T-helper 1 cell treated with Interleukin-12 subunit alpha and Interleukin-12 subunit beta and Interleukin-4 antibody, amounts not matched to agents 30 μg/mL and 1 μg/mL, for 36 hours (primary cell): ENCODE measurements around the gene DAPK3.
"Not testable (repeated sequence)": the region's sequence is repeated elsewhere in the genome, so short reads cannot be mapped to it uniquely, and the experiment has no call there.

Experiments used
- H3K27ac Mint-ChIP-seq: one replicate; pipeline ENCODE4 v1.8.0; 2021; ENCODE audit warnings: mild to moderate bottlenecking, mixed read lengths
- H3K27me3 Mint-ChIP-seq: one replicate; pipeline ENCODE4 v1.8.0; 2021; ENCODE audit warnings: low read depth, mixed read lengths
- H3K36me3 Mint-ChIP-seq: one replicate; pipeline ENCODE4 v1.8.0; 2021; ENCODE audit warnings: low read depth, mixed read lengths
- H3K4me1 Mint-ChIP-seq: one replicate; pipeline ENCODE4 v1.8.0; 2021; ENCODE audit warnings: low read depth, mixed read lengths
- H3K4me3 Mint-ChIP-seq: one replicate; pipeline ENCODE4 v1.8.0; 2021; ENCODE audit warnings: mild to moderate bottlenecking, moderate library complexity, mixed read lengths
- H3K9me3 Mint-ChIP-seq: one replicate; pipeline ENCODE4 v1.8.0; 2021; ENCODE audit warnings: mixed read lengths

Gene DAPK3

DNA sequence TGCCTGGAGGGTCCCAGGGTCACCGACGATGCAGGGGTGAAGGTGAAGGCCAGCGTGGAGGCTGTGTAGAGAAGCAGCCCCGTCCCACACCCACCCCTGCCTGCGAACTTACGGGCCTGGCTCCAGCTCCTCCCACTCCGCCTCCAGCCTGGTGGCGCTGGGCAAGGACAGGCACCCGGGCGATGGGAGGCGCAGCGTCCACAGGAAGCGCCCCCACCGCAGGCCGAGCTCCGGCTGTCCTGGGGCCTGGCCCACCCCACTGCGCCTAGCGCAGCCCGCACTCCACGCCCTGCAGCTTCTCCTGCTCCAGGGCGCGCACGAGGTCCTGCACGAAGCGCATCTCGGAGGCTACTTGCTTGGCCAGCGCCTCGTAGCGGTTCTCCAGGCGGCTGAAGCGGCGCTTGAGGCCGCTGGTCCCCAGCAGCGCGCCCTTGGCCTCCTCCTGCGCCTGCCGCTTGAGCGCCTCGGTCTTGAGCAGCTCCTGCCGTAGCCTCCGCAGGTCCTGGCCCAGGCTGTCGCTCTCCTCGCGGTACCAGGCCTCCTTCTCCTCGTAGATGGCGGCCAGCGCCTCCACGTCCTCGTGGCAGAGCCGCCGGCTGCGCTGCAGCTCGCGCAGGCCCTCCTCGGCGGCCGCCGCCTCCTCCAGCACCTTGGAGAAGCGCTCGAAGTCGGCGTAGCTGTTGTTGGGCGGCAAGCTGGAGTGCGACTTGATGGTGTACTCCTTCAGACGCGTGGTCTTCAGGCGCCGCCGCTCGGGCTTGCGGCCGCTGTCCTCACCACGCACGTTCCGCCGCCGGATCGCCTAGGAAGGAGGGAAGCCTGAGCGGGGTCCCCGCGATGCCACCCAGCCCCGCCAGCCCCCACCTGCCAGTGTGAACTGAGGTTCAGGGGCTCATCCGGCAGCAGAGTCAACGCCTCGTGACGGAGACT lies 11.8 kb downstream of the DAPK3 start:
- H3K27ac Mint-ChIP-seq, result no peak overlapping the region

DNA sequence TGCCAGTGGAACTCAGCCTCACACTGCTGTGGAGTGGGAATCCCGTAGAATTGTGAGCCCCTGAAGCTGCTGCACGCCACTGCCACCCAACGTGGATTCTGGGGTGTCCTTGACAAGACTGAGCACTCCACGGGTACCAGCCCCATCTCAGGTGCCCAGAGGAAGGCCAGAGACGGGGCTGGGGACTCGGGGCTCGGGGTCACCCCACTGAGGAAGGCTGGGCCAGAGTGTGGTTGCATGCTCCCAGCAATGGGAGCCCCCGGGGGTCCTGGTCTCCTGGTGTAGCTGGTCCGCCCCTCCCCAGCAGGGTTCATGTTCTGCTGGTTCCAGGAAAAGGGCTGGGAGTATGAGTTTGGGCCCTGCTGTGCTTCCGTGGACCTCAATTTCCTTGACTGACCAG lies 15.2 kb downstream of the DAPK3 start:
- no peaks in the 10 kb centered on the region for H3K9me3 Mint-ChIP-seq
- H3K27me3 Mint-ChIP-seq, result peaks cover 6% of the 10 kb centered on the region
- H3K4me1 Mint-ChIP-seq, result no peaks in the 10 kb centered on the region
- no peaks in the 10 kb centered on the region for H3K36me3 Mint-ChIP-seq
- H3K27ac Mint-ChIP-seq, result no peak overlapping the region
- H3K4me3 Mint-ChIP-seq, result no peak overlapping the region

More for the DNA sequence above, 11.8 kb downstream of the DAPK3 start:
- H3K27me3 Mint-ChIP-seq, result no peaks in the 10 kb centered on the region
- H3K4me1 Mint-ChIP-seq, result no peaks in the 10 kb centered on the region
- H3K4me3 Mint-ChIP-seq, result no peak overlapping the region
- no peaks in the 10 kb centered on the region for H3K9me3 Mint-ChIP-seq
- H3K36me3 Mint-ChIP-seq, result no peaks in the 10 kb centered on the region

DNA sequence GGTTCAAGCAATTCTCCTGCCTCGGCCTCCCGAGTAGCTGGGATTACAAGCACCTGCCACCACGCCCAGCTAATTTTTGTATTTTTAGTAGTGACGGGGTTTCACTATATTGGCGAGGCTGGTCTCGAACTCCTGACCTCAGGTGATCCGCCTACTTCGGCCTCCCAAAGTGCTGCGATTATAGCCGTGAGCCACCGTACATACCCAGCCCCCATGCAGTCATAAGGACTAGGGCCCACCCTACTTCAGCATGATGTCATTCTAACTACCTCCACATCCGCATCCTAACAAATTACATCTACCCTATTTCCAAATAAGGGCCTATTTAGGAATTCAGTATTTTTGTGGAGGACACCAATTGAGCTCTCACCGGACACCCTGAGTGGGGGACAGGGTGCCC lies 15.6 kb downstream of the DAPK3 start:
- H3K9me3 Mint-ChIP-seq, H3K4me3 Mint-ChIP-seq, H3K36me3 Mint-ChIP-seq, H3K27me3 Mint-ChIP-seq, H3K4me1 Mint-ChIP-seq, H3K27ac Mint-ChIP-seq: not testable (repeated sequence)

DNA sequence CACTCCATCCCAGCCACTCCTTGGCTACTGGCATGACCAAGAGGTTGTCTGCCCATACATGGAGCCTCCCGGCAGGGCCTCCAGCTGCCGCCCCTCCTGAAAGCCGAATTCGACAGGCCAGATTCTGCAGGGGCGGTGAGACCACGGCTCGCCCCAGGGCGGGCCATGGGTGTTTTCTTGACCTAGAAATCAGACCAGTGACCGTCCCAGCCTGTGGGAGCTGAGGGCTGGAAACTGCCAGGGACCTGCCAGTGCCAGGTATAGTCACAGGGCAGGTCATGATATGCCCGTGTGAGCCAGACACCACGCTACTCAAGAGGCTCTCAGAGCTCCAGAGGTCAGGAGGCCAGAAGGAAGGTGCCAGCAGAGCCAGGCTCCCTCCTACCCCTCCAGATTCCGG lies 16.8 kb downstream of the DAPK3 start:
- Mint-ChIP-seq H3K4me3 (no peak overlapping the region), H3K4me1 (no peaks in the 10 kb centered on the region), H3K36me3 (no peaks in the 10 kb centered on the region)

DNA sequence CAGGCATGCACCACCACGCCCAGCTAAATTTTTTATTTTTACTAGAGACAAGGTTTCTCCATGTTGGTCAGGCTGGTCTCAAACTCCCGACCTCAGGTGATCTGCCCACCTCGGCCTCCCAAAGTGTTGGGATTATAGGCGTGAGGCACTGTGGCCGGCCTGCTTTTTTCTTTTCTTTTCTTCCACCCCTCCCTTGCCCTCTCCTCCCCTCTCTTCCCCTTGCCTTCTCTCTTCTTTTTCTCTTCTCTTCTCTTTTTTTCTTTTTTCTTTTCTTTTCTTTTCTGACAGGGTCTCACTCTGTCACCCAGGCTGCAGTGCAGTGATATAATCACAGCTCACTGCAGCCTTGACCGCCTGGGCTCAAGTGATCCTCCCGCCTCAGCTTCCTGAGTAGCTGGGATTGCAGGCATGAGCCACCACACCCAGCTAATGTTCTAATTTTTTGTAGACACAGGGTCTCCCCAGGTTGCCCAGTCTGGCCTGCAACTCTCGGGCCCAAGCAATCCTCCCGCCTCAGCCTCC lies 18.1 kb downstream of the DAPK3 start:
- H3K27me3 Mint-ChIP-seq, H3K36me3 Mint-ChIP-seq, H3K4me3 Mint-ChIP-seq, H3K4me1 Mint-ChIP-seq, H3K27ac Mint-ChIP-seq, H3K9me3 Mint-ChIP-seq: not testable (repeated sequence)

More for the DNA sequence above, 16.8 kb downstream of the DAPK3 start:
- Mint-ChIP-seq H3K9me3 (no peaks in the 10 kb centered on the region), H3K27me3 (peaks cover 6% of the 10 kb centered on the region), H3K27ac (no peak overlapping the region)

DNA sequence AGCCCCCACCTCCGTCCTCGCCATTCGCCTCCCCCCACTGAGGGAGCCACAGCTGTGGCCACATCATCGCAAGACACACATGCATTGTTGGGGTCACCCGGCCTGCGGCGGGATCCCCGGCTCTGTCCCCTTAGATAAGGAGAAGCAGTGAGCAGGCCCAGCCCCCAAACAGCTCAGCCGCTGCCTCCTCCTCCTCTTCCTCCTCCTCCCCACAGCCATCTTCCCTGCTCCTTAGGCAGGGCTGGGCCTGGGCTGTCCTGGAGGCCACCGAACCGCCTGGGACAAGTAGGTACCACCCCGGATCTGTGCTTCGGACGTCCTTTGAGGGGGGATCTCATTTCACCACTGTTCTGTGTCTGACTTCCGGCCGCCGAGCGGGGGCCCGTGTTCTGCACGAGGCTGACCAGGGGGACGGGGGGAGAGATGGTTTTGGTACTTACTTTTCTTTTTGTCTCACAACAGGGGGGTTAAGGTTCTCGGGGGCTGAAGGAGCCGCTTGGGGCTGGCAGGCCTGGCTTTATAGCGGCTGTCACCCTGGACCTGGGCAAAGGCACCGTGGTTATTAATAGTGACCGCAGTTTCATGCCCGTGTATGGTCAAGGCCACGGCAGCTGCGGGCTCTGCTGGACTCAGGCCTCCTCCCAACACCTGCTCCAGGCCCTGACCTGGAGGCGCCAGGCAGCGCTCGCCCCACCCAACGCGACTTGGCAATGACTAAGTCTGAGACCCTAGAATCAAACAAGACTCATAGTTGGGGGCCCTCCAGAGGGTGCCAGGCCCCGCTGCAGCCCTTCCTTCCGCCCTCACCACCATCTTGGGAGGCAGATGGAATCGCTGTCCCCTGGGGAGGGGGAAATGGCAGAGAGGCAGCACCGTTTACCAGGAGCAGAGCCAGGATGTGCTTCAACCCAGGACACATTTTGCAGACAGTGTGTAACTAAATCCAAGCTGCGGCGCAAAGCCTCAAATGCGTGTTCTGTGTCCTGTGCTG lies 19.7 kb downstream of the DAPK3 start:
- no peaks in the 10 kb centered on the region for H3K9me3 Mint-ChIP-seq
- H3K36me3 Mint-ChIP-seq, result no peaks in the 10 kb centered on the region
- no peak overlapping the region for H3K27ac Mint-ChIP-seq
- no peaks in the 10 kb centered on the region for H3K4me1 Mint-ChIP-seq
- H3K4me3 Mint-ChIP-seq, result no peak overlapping the region
- peaks cover 6% of the 10 kb centered on the region for H3K27me3 Mint-ChIP-seq

DNA sequence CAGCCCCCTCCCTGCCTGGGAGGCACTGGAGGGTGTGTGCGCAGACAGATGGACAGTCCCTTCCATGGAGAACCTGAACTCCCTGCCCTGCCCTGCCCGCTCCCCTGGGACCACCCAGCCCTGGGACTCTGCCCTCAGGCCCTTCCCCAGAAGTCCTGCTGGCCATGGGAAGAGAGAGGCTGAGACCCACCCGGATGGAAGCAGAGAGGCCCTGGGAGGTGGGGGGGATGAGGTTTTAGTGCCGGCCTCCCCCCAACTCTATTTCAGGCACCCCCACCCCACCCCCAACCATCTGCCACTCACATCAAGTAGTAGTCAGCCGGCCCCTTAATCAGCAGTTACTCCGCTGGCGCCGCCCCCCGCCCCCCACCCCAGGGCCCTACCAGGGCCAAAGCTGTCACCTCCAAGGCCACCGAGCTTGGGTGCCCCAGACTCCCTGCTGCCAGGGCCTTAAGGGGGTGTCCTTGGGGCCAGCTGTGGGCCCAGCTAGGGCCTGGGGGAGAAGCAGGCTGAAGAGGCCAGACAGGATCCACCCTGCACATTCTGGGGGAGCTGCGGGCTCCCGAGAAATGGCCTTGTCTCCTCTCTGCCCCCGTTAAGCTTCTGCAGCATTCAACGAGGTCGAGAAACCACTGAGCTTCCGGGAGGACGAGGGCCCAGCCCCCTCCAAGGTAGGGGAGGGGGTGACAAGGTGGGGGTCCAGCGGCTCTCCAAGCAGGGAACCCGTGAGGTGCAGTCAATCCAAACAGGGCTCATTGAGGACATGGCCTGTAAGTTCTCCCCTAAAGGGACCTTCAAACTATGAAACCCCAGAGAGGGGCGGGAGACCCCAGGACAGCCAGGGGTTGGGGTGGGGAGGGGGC lies 20.7 kb downstream of the DAPK3 start:
- H3K27ac Mint-ChIP-seq, result no peak overlapping the region
- peaks cover 6% of the 10 kb centered on the region for H3K27me3 Mint-ChIP-seq
- no peaks in the 10 kb centered on the region for H3K4me1 Mint-ChIP-seq
- H3K36me3 Mint-ChIP-seq, result no peaks in the 10 kb centered on the region
- H3K4me3 Mint-ChIP-seq, result no peak overlapping the region
- no peaks in the 10 kb centered on the region for H3K9me3 Mint-ChIP-seq

DNA sequence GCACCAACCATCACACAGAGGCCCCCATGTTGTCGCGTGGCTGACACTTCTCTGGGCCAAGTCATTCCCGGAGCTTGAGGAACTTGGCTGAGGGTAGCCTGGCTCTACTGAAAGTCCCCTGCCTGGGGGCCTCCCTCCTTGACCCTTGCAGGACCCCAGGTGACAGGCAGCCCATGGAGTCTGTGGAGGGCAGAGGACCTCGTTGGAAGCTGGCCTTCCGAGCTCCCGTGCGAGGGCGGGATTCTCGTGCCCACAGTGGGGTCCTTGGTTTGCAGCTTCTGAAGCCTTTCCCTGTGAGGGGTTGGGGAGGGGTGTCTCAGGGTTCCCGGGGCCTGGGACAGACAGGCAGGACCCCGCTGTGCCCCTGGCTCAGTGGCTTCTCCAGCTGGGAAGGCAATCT lies 21.6 kb downstream of the DAPK3 start:
- no peaks in the 10 kb centered on the region for H3K9me3 Mint-ChIP-seq
- H3K27me3 Mint-ChIP-seq, result peaks cover 6% of the 10 kb centered on the region

DNA sequence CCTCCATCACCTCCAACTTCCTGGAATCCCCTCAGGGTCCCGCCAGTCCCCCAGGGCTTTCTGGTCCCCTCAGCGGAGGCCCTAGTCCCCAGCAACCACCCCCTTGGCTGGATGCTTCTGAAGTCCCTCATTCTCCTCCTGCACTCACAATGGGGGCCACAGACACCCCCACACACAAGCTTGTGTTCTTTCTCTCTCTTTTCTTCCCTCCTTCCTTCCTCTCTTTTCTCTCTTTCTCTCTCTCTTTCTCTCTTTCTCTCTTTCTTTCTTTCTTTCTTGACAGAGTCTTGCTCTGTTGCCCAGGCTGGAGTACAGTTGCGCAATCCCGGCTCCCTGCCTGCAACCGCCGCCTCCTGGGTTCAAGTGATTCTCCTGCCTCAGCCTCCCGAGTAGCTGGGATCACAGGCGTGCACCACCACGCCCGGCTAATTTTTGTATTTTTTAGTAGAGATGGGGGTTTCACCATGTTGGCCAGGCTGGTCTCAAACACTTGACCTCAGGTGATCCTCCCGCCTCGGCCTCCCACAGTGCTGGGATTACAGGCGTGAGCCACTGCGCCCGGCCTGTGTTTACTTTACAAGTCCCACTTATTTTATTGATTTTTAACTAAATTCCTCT lies 23.5 kb downstream of the DAPK3 start:
- H3K27ac Mint-ChIP-seq, H3K4me3 Mint-ChIP-seq, H3K36me3 Mint-ChIP-seq, H3K27me3 Mint-ChIP-seq, H3K4me1 Mint-ChIP-seq, H3K9me3 Mint-ChIP-seq: not testable (repeated sequence)

More for the DNA sequence above, 21.6 kb downstream of the DAPK3 start:
- no peak overlapping the region for H3K4me3 Mint-ChIP-seq
- peaks cover under 1% of the 10 kb centered on the region for H3K4me1 Mint-ChIP-seq
- no peak overlapping the region for H3K27ac Mint-ChIP-seq
- H3K36me3 Mint-ChIP-seq, result no peaks in the 10 kb centered on the region

DNA sequence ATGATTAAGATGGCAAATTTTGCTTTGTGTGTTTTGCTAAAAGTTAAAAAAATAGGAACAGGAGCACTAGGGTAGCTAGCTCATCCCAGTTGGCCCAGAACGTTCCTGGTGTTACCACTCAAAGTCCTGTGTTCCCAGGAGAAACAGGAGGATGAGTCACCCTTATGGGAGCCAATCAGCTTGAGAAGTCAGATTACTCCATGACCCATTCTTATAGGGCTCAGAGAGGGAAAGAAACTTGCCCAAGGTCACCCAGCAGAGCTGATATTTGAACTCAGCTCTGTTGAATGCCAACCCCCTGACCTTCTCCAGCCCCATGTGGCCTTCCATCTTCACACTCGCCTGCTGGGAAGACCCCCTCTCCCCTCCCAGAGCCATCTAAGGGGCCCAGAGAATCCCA lies 25.1 kb downstream of the DAPK3 start:
- Mint-ChIP-seq H3K4me1 (peaks cover 4% of the 10 kb centered on the region), H3K9me3 (no peaks in the 10 kb centered on the region), H3K4me3 (no peak overlapping the region), H3K27me3 (no peaks in the 10 kb centered on the region), H3K27ac (no peak overlapping the region), H3K36me3 (no peaks in the 10 kb centered on the region)

DNA sequence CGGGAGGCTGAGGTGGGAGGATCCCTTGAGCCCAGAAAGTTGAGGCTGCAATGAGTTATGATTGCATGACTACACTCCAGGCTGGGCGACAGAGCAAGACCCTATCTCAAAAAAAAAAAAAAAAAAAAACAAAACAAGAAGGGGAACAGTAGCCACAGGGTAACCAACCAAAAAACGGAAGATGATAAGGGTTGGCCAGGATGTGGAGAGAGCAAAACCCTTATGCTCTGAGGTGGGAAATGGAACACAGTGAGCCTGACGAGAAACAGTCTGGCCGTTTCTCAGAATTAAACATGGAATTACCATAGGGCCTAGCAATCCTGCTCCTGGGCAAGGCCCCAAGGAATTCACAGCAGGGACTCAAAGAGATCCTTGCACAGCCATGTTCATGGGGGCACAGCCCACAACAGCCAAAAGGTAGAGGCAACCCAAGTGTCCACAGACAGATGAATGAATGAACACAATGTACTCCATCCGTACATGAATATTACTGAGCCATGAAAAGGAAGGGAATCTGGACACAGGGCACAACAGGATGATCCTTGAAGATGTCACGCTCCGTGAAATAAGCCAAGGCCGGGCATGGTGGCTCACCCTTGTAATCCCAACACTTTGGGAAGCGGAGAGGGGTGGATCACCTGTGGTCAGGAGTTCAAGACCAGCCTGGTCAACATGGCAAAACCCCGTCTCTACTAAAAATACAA lies 26.7 kb downstream of the DAPK3 start:
- H3K4me3 Mint-ChIP-seq, result no peak overlapping the region
- H3K9me3 Mint-ChIP-seq, result no peaks in the 10 kb centered on the region
- H3K4me1 Mint-ChIP-seq, result peaks cover 4% of the 10 kb centered on the region
- H3K27me3 Mint-ChIP-seq, result no peaks in the 10 kb centered on the region
- H3K36me3 Mint-ChIP-seq, result no peaks in the 10 kb centered on the region
- H3K27ac Mint-ChIP-seq, result no peak overlapping the region

DNA sequence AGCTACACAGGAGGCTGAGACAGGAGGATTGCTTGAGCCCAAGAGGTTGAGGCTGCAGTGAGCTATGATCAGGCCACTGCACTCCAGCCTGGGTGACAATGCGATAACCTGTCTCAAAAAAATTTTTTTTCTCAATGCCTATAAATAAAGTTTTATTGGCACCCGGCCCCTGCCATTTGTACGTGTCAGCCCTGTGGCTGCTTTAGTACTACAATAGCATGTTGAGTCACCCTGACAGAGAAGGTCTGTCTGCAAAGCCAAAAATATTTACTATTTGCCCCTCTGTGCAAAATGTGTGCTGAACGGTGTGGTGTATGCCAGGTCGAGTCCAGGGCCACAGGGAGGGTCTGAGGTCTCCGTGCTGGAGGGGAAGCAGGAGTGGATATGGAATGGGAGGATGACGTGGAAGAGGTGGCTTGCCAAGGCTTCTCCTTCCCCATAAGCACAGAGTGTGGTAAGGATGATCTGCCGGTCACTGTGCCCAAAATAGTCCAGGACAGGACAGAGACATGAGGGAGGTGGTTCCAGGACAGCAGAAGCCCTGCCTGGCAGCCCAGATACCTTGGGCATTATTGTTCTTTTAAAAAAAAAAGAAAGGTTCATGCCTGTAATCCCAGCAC lies 28.0 kb downstream of the DAPK3 start:
- Mint-ChIP-seq H3K27ac (no peak overlapping the region), H3K4me1 (peaks cover 4% of the 10 kb centered on the region), H3K27me3 (no peaks in the 10 kb centered on the region), H3K9me3 (no peaks in the 10 kb centered on the region), H3K4me3 (no peak overlapping the region), H3K36me3 (no peaks in the 10 kb centered on the region)
